HL-60/S4 treated with retinoic acid at 250 ng/mL for 4 days and 3 days (cell line): ENCODE data around the gene ARHGEF7.

ENCODE experiments used
- in situ Hi-C: fragments of 300-500 bp; cut with MboI; formaldehyde crosslinking; loops from 2 replicates; pipeline ENCODE4 v1.7.0; 2022; ENCODE audit warnings: low sequenced_read_pairs

The ARHGEF7 gene

DNA sequence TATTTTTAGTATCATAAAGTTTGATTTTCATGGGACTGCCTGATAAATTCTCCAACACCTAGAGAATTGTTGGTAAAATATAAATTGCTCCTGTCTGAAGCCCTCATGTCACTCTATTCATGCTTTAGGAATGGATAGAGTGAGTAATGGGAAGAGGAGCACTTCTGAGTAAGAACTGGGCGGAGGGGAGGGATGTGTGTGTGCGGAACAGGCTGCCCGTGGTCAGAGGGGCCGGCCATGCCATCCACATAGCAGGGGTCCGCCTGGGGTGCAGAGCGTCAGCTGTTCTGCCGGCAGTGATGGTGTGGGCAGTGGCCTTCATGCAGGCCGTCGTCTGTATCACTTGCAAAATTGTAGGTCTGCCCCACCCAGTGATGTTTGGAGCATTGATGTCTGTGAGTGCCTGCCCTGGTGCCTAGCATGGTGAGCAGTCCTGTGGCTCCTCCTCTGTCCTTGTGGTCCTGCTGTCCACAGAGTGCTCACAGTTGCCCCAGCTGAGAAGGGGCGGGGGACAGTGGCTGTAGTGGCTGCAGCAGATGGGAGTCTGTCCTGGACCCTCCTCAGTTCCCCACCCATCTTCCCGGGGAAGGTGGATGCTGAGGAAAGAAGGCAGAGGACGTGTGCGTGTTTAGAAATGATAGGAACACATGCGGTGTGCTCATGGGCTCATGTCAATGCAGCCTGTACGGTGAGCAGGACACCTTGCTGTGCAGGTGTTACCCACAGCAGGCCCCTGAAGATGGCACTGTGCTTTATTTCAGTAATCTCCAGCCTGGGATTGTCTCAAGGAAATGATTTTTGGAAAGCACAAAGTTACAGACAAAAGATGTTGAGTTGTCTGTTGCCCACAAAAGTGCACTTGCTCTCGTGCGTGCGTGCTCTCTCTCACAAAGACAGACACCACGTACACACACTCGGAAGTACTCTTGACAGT is 155.9 kb downstream of the ARHGEF7 start:
- in situ Hi-C loops: no loop called here

DNA sequence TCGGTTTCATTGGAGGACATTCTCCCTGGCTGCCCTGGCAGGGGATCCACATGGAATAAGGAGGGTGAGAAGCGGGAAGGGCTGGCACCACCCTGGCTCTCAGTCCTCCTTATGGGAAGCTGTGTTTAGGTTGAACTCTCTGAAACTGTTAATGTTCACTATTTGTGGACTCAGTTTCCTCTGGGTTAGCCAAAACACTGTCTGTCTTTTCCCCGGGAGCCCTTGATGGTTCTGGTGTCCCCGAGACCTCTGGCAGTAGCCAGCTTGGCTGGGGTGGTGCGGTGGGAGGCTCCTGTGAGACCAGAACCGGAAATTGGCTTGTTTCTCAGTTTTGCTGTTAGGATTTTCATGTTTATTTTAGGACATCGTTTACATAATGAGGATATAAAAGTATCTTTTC is 157.0 kb downstream of the ARHGEF7 start:
- in situ Hi-C loops: no loop called here

DNA sequence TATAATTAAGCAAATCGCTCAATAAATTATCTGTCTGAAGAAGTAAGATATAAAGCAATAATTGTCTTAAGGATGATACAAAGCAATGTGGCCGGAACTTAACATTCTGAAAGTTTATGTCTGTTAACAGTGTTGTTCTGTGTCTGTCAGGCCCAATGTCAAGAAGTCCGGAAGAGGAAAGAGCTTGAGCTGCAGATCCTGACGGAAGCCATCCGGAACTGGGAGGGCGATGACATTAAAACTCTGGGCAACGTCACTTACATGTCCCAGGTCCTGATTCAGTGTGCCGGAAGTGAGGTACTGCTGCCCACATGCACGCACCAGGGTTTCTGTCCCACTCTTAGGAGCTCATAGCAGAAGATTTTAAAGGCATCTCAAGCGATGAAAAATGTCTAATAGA is 160.3 kb downstream of the ARHGEF7 start:
- in situ Hi-C loops: no loop called here

DNA sequence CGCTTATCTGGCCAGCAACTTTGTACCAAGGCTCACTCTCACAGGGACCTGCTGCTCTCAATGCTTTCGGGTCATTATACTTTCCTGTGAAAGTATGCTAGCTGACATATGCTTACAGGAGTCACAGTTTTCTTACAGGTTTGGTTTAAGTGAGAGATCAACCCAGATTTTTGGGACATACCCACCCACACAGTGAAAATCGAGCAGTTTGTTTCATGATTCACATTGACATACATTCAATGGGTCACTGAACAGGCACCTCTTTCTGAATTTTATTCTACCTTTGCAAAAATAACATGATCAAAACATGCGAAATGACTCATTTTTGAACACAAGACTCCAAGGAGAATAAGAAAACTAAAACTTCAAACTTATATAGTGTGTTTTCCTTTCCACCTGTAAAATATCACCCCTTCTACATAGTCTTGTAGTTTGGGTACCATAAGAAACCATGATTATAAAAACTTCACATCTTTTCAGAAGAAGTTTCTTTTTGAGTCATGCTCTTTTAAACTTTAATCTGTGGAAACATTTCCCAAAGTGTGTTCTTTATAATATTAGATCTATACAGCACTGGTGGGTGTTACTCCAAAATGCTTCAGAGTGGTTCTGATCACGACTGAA is 161.0 kb downstream of the ARHGEF7 start:
- in situ Hi-C loops: no loop called here

DNA sequence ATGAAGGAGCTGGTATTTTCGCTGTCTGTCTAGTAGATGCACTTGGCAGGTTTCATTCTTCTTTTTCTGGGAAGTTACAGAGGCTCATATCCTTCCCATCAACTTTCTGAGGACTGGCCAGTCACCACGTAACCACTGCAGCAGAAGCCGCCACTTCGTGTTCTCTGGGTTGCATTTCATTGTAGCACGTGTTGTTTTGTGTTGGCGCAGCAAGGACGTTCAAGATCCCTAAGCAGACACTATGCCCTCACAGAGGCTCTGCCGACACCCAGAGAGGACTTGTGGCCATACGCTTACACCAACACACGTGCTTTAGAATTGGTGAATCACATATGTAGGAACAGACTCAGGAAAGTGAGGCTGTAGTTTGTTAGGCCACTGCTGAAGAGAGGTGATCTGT is 163.1 kb downstream of the ARHGEF7 start:
- in situ Hi-C loops: no loop called here

DNA sequence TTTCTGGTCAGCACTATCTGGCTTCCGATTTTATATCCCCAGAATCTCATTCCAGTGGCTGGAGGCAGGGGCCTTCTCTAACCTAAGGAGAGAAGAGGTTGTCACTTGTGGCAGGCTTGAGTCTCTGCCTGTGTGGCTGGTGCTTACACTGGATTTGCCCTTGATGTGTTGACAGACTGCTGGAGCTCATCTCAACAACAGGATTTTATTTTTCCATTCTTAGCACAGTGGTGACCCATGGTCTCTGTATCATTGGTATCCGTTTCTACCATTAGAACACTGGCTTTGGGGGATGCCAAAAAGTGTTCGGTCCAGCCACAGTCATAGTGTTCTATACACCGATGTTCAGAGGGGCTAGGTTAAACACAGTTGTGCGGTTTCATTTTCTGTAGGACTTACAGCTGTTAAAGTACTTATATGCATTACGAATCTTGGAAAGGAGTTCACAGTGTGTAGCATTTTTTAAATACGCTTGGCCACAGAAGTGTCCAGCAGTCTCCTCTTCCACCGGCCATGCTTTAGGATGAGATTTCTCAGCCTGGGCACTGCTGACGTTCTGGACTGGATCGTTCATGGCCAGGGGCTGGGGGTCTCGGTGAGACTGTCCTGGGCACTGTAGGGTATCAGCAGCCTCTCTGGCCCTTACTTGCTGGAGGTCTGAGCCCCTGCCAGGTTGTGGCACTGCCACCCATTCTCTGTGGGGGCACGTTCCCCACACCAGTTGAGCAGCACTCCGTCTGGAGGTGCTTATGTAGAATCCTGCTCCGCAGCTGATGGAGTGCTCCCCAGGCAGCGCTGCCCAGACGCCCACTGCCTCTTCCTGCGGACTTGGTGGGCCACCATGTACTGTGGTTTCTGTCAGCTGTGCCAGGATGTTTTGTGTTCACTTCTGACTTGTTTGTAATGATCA is 163.9 kb downstream of the ARHGEF7 start:
- in situ Hi-C loops: no loop called here

DNA sequence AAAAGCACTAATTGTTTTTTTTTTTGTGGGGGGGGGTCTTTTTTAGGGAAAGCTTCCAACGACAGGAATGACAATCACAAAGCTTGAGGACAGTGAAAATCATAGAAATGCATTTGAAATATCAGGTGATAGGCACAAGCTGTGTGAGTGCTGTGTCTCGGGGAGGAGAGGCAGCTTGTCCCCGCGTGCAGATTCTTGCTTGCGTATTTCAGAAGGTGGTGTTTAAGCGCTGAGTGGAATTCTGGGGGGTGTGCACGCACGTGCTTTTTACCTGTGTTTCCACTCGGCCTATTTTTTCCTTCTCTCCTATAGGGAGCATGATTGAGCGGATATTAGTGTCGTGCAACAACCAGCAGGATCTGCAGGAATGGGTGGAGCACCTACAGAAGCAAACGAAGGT is 165.1 kb downstream of the ARHGEF7 start:
- in situ Hi-C loops: no loop called here

DNA sequence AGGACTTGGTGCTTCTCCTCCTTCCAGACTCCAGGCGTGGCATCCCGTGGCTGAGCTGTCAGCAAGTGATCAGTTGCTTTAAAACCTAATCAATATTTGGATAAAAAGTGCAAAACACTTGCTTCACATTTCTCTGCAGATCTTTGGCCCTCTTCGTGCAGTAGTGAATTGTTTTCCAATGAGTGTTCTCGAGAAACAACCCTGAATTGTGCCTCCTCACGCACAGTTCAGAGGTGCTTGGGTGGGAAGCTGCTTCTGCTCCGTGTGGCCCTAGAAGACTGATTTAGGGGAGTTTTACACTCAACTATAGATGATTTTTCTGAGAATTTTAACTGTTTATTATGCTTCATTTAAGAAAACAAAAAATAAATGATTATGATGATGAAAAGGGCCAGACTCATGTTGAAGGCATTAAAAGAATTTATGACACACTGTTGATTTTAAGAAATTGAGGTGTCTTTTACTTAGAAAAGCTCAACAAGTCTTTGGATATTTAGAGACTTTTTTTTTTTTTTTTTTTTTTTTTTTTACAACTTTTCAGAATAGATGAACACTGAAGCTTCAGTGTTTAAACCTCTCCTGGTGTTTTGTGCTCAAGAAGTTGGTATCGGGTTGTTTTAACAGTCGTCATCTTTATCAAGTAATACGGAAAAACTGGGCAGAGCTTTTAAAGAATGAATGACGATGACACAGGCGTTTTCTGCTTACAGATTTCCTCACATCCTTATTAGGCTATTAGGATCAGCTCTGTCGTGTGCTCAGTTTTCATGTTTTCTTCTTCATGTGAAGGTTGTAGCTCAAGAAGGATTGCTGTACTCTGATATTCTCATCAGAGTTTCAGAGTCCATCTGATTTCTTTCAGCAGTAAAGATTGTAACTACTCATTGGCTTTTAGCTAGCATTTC is 165.8 kb downstream of the ARHGEF7 start:
- in situ Hi-C loops: no loop called here

DNA sequence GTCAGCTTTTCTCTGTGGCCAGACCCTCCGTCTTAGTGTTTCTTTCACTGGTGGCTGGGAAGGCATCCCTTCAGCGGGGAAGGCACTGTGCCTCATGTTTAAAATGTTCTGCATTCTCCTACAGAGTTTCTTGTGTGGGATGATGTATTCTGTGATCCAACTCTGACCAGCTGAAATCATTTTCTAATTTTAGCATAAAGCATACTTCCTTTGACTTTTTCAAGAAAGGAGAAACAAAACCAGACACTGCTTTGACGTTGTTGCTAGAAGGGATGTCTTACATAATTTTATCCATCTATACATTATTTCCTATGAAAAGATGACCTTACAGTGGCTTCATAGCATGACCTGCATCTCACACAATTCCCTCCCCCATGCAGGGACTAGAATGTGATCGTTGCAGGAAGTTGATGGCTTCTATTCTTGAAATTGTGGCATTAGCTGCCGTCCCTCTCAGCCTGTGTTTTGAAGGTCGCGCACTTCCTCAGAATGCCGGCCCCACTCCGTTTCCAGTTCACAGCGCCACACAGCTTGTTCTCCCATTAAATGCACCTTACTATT is 166.7 kb downstream of the ARHGEF7 start:
- in situ Hi-C loops: no loop called here

DNA sequence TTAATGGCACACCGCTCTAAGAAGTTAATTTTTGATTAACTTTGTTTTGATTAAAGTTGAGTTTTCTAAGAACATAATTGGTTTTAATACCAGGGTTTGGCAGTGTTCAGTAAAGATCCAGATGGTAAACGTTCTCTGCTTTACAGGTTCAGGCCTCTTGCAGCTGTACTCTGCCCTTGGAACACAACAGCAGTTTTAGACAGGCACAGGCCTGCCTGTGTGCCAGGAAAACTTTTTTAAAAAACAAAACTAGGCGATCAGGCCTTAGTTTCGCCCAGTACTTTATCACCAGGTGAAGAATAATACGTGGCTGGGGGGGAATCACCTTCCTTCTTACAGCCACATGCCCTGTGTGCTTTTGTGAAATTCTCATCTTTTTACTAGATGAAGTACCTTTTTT is 167.3 kb downstream of the ARHGEF7 start:
- in situ Hi-C loops: no loop called here

DNA sequence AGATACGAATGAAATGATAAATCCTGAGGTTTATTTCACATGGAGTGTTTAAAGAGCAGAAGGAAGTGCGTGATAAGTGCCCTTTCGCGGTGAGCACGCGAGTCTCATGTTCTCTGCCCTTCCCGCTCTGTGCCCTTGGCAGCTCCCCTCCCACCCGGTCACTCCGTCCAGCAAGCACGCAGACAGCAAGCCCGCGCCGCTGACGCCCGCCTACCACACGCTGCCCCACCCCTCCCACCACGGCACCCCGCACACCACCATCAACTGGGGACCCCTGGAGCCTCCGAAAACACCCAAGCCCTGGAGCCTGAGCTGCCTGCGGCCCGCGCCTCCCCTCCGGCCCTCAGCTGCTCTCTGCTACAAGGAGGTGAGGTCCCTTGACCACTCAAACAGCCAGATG is 167.9 kb downstream of the ARHGEF7 start:
- in situ Hi-C loops: no loop called here

DNA sequence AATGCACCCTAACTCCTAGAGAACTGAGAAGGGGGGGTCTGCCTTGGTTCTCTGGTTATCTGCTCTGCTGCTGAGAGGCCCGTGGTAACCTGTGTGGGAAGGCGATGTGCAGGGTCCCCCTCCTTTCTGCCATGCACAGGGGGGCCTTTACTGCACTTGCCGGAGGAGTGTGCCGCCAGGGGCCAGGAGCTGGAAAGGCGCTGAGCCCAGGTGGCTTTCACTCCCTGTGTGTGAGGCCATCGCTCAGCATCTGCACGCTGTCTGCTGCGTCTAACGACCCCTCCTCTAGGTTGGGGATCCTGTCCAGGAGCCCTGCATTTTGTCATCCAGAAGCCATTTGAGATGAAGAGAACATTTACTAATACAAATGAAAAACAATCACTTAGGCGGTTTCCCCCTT is 168.3 kb downstream of the ARHGEF7 start:
- in situ Hi-C loops: no loop called here

DNA sequence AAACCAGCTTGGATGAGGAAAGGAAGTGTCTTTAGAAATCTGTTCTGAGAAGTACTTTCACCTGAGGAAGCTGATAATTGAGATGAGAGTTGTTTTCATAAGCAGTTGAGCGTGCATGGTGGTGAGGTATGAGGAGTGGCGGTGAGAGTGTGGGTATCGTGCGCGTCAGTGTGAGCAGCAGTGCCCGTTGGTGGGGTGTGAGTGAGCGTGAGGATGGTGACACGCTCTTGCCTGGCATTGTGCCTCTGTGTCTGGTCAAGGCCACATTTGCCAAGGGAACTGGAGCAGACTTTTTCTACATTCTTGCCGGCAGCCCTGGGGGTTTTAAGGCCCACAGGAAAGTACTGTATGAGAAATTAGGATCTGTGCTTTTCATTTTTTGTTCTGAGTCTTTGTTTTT is 168.9 kb downstream of the ARHGEF7 start:
- in situ Hi-C loops: no loop called here

DNA sequence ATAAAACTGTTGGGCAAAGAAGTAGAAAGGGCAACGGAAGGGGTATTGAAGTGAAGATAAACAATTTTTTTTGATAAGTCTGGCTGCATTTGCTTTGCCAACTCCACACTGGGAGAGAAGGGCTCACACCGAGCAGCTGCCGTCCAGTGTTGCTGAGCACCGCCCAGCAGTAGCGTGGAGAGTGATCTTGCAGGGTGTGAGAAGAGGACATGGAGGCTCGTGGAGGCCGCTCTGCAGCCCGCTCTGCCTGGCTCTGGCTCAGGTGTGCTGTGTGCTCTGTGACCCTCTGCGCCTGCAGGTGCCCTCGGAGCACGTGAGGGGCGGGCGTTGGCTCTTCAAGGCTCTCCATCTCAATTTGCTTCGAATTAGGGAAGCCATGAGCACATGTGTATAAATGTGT is 169.5 kb downstream of the ARHGEF7 start:
- in situ Hi-C loops: no loop called here

DNA sequence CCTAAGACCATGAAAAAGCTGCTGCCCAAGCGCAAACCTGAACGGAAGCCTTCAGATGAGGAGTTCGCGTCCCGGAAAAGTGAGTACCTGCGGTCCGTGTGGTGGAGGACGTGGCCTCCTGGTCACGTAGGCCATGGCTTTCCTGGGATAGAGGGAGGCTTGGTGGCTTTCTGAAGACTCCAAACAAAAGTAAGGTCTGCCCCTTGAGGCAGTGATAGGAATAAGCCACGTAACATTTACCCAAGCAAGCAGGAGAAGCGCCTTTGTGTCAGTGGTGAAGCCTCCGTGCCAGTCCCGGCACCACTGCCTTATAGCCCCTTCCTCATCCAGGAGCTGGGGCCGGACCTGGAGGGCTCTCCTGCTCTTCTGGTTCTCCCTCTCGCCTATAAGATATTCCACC is 171.1 kb downstream of the ARHGEF7 start:
- in situ Hi-C loops: no loop called here

DNA sequence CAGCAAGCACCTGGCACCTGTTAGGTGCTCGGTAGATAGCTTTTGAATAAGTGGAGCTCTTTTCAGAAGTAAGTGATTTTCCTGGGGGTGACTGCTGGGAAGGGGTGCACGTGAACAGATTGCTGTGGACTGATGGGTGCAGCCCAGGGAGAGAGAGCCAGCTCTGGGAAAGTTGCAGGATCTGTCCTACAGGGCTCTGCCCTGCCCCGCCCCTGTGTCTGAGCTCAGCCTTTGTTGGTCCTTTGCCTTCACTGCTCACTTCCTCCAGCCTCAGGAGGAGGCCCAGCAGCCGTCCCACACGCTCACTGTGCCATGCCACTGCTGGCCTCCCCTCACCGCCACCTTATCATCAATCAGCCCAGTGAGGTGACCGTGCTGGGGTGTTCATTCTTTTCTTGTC is 171.6 kb downstream of the ARHGEF7 start:
- in situ Hi-C loops: no loop called here

DNA sequence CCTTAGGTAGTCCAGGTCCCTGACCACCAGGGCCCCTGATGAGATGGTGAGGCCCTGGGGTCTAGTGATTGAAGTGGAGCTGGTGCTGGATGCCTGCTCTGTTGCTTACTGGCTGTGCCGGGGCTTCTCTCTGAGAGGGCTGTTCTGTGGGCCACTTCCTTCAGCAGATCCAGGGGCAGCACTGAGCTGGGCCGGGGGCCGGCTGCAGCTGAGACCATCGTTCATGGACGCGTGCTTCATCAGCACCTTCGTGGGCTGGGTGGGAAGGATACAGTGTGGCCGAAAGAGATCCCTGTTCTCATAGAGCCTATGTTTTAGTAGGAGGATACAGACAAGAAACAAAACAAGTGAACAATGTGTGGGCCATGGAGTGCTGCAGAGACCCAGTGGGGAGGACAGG is 172.1 kb downstream of the ARHGEF7 start:
- in situ Hi-C loops: no loop called here

DNA sequence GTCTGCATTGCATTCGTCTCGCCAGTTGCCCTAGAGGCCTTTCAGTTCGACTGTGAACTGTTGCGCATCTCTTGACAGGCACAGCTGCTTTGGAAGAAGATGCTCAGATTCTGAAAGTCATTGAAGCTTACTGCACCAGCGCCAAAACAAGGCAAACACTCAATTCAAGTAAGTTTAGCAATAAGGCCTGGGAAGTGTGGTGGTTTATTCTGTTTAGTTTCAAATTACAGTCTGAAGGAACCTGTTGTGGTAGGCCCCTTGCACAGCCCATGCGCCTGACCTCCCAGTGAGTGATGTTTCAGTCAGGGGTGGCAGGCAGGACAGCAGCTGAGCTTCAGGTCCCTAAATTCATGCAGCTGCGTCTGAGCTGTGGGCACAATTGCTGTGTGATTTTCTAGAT is 173.2 kb downstream of the ARHGEF7 start:
- in situ Hi-C loops: no loop called here

DNA sequence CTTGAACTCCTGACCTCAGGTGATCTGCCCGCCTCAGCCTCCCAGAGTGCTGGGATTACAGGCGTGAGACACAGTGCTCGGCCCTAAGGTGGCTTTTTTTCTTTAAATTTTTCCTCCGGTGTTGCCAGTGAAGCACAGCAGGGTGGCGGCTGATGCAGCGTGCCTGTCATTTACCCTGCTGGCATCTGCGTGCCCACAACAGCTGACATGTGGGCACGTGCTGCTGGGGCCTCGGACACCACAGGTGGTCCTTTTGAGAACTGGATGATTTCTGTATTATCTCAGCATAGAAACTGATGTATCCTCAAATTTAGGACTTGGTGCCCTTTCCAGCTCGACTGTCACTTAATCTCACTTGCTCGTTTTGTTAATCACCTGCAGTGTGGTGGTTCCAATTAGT is 174.1 kb downstream of the ARHGEF7 start:
- in situ Hi-C loops: no loop called here

DNA sequence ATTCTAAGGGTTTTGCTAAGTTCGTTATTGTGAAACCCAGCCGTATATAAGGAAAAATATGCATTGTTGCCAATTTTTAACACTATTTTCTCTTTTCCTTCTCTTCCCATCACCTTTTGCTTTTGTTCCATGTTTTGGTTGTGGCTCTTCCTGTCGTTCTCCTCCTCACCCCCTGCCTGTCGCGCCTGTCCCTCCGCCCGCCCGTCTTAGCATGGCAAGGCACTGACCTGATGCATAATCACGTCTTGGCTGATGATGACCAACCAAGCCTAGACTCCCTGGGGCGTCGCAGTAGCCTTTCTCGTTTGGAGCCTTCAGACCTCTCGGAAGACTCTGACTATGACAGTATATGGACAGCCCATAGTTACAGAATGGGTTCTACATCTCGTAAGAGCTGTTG is 176.8 kb downstream of the ARHGEF7 start:
- in situ Hi-C loops: no loop called here
